GM12878 (cell line): ENCODE results near the gene KLHL26. TPM values are rescaled to one million over a fixed set of nuclear protein-coding genes. Genes with fewer than 3 reads are reported as not detected.

Experiments used
- ATAC-seq: fragments of 200-7000 bp; cut with Tn5 transposase; 3 replicates; pipeline ENCODE4 v1.9.1; 2020; ENCODE audit warnings: mild to moderate bottlenecking, moderate library complexity
- BruUV-seq: library from RNA; stranded (reverse); fragments of 400-500 nt; replicated peaks from 2 replicates; lab custom pipeline; 2021; lab: Mats Ljungman, UMichigan
- CTCF ChIA-PET: fragments of 300-600 bp; sonication (Branson Sonifier 250); formaldehyde crosslinking; extraction: SDS; loops from one replicate; lab custom pipeline; 2021; ENCODE audit warnings: inconsistent platforms; lab: Yijun Ruan, JAX
- POLR2A ChIA-PET: fragments of 350-600 bp; formaldehyde crosslinking; extraction: SDS; loops from one replicate; lab custom pipeline; 2021; ENCODE audit warnings: inconsistent platforms; lab: Charles Lee
- RAD21 ChIA-PET: fragments of 300-600 bp; sonication (Branson Sonifier 250); formaldehyde crosslinking; loops from one replicate; lab custom pipeline; 2023; ENCODE audit warnings: antibody characterized with exemption; ENCODE audit not compliant: unreplicated experiment; lab: Charles Lee
- SMC1A ChIA-PET: fragments of 300-600 bp; sonication (Branson Sonifier 250); formaldehyde crosslinking; loops from one replicate; lab custom pipeline; 2023; ENCODE audit not compliant: unreplicated experiment, uncharacterized antibody; lab: Charles Lee
- DNase-seq: peaks from one replicate; pipeline ENCODE4 v3.0.0-alpha.2; 2011; ENCODE audit warnings: low read depth, low spot score
- FAIRE-seq: peaks from 3 replicates; lab custom pipeline; 2011; peaks lifted over from hg19 to GRCh38; lab: Jason Lieb, UNC
- H2AFZ ChIP-seq: 2 replicates; pipeline ENCODE4 v1.6.0; 2011; ENCODE audit warnings: low read depth, low read length, control low read depth; ENCODE audit not compliant: control insufficient read depth
- H3K27ac ChIP-seq: 2 replicates; pipeline ENCODE4 v1.5.1; 2011; ENCODE audit warnings: control low read depth; ENCODE audit not compliant: control insufficient read depth, insufficient read depth
- H3K27me3 ChIP-seq, 2 experiments: replicated peaks in 1 of 2; 2 replicates each; pipeline versions ENCODE4 v1.6.0 to v1.6.1; 2011; ENCODE audit warnings: low read length in 1 of 2; ENCODE audit not compliant: control insufficient read depth in 2 of 2, insufficient read depth in 2 of 2
- H3K36me3 ChIP-seq, 2 experiments: 2 replicates each; pipeline ENCODE4 v1.5.1; 2011; ENCODE audit warnings: low read length in 1 of 2; ENCODE audit not compliant: control insufficient read depth in 2 of 2, insufficient read depth in 2 of 2
- H3K4me1 ChIP-seq: 2 replicates; pipeline ENCODE4 v1.6.1; 2011; ENCODE audit warnings: mild to moderate bottlenecking, low read length, moderate library complexity, mixed read lengths; ENCODE audit not compliant: control insufficient read depth, insufficient read depth
- H3K4me2 ChIP-seq: 2 replicates; pipeline ENCODE4 v1.6.0; 2011; ENCODE audit warnings: control low read depth; ENCODE audit not compliant: control insufficient read depth, insufficient read depth
- H3K4me3 ChIP-seq: fragments of 200-600 bp; sonication (generic); 2 replicates; pipeline ENCODE4 v1.5.1; 2016
- H3K79me2 ChIP-seq: 2 replicates; pipeline ENCODE4 v1.6.0; 2011; ENCODE audit warnings: low read length; ENCODE audit not compliant: control insufficient read depth, insufficient read depth
- H3K9ac ChIP-seq: 2 replicates; pipeline ENCODE4 v1.8.0; 2011; ENCODE audit warnings: low read length, control low read depth, mixed read lengths; ENCODE audit not compliant: control insufficient read depth, insufficient read depth
- H3K9me3 ChIP-seq: replicated peaks from 3 replicates; pipeline ENCODE4 v1.5.1; 2011; ENCODE audit warnings: mild to moderate bottlenecking, low read length; ENCODE audit not compliant: control insufficient read depth, insufficient read depth
- H4K20me1 ChIP-seq: 2 replicates; pipeline ENCODE4 v1.6.0; 2011; ENCODE audit not compliant: control insufficient read depth, insufficient read depth
- DPF2 ChIP-seq: fragments of 450-650 bp; IDR thresholded peaks from 2 replicates; pipeline ENCODE4 v1.6.1; 2017; ENCODE audit warnings: mild to moderate bottlenecking
- E4F1 ChIP-seq: fragments of 450-650 bp; IDR thresholded peaks from 2 replicates; pipeline ENCODE4 v1.6.1; 2018; ENCODE audit warnings: borderline replicate concordance, mild to moderate bottlenecking; ENCODE audit not compliant: partially characterized antibody
- FOS ChIP-seq: IDR thresholded peaks from 3 replicates; pipeline ENCODE4 v1.6.1; 2011; ENCODE audit warnings: borderline replicate concordance; ENCODE audit not compliant: insufficient read length; ENCODE audit errors: extremely low read depth
- MTA2 ChIP-seq: fragments of 450-650 bp; IDR thresholded peaks from 2 replicates; pipeline ENCODE4 v1.6.1; 2016; ENCODE audit warnings: low read depth, mild to moderate bottlenecking, moderate library complexity
- NBN ChIP-seq: fragments of 450-650 bp; IDR thresholded peaks from 2 replicates; pipeline ENCODE4 v1.6.1; 2016
- NFXL1 ChIP-seq: fragments of 450-650 bp; IDR thresholded peaks from 2 replicates; pipeline ENCODE4 v1.6.1; 2017; ENCODE audit warnings: antibody characterized with exemption, mild to moderate bottlenecking, borderline replicate concordance
- NFYB ChIP-seq: IDR thresholded peaks from 2 replicates; pipeline ENCODE4 v1.6.1; 2011; ENCODE audit warnings: low read depth, mild to moderate bottlenecking, low read length, improper control_type of control experiment, moderate library complexity; ENCODE audit not compliant: insufficient read depth
- POLR2AphosphoS5 ChIP-seq: IDR thresholded peaks from 2 replicates; pipeline ENCODE4 v1.6.1; 2011; ENCODE audit warnings: mild to moderate bottlenecking, low read length, inconsistent platforms
- POU2F2 ChIP-seq: IDR thresholded peaks from 3 replicates; pipeline ENCODE4 v1.6.1; 2011; ENCODE audit warnings: low read depth, mild to moderate bottlenecking, low read length, borderline replicate concordance
- RB1 ChIP-seq: fragments of 450-650 bp; formaldehyde crosslinking; IDR thresholded peaks from 2 replicates; pipeline ENCODE4 v1.6.1; 2017; ENCODE audit warnings: mild to moderate bottlenecking, borderline replicate concordance
- RUNX3 ChIP-seq: IDR thresholded peaks from 2 replicates; pipeline ENCODE4 v1.6.1; 2012; ENCODE audit warnings: low read length, inconsistent platforms
- SPI1 ChIP-seq: IDR thresholded peaks from 2 replicates; pipeline ENCODE4 v1.6.1; 2011; ENCODE audit warnings: low read depth, mild to moderate bottlenecking, low read length, moderate library complexity, borderline replicate concordance; ENCODE audit not compliant: insufficient read depth
- SREBF2 ChIP-seq: IDR thresholded peaks from 2 replicates; pipeline ENCODE4 v1.6.1; 2012; ENCODE audit warnings: mild to moderate bottlenecking, low read length
- TCF12 ChIP-seq: IDR thresholded peaks from 2 replicates; pipeline ENCODE4 v1.6.1; 2011; ENCODE audit warnings: low read depth, mild to moderate bottlenecking, low read length
- ZNF24 ChIP-seq: fragments of 450-650 bp; IDR thresholded peaks from 2 replicates; pipeline ENCODE4 v1.6.1; 2017; ENCODE audit warnings: antibody characterized with exemption, mild to moderate bottlenecking
- WGBS: methylation state at CpG from one replicate; pipeline ENCODE4 v1.1.6; 2016; ENCODE audit warnings: low lambda C conversion rate; ENCODE audit not compliant: insufficient replicate concordance, insufficient coverage; ENCODE audit errors: missing lambda C conversion rate; 5-methylcytosine and 5-hydroxymethylcytosine counted together
- in situ Hi-C: fragments of 300-500 bp; cut with MboI; formaldehyde crosslinking; loops from 9 replicates; pipeline ENCODE4 v1.14.3; 2018; ENCODE audit warnings: mixed read lengths
- intact Hi-C: fragments of 100-400 bp; cut with micrococcal nuclease; formaldehyde crosslinking; loops from one replicate; pipeline ENCODE4 v1.14.2; 2022; ENCODE audit not compliant: unreplicated experiment
- polyA plus RNA-seq, 11 experiments: library from polyadenylated mRNA; depleted of rRNA in 4 of 11; unstranded in 6 of 11; stranded (reverse) in 5 of 11; fragments of >200 nt; fragmentation: Nextera tagmentation in 4 of 11; fragmentation: Illumina TruSeq in 1 of 11; extraction: Ambion mirVana in 4 of 11; extraction: Trizol in 1 of 11; gene quantifications; 1 replicate in 1 of 11; 2 replicates in 10 of 11; pipeline versions ENCODE4 v1.2.1 to v1.2.3, GENCODE V29; 2011 to 2016; ENCODE audit warnings: inconsistent platforms in 2 of 11, missing spikeins in 2 of 11, low read depth in 1 of 11
- total RNA-seq, 4 experiments: library from RNA; depleted of rRNA in 3 of 4; stranded (reverse); fragments of >200 nt in 3 of 4; fragmentation: Illumina TruSeq in 1 of 4; extraction: Trizol in 1 of 4; gene quantifications; 2 replicates each; pipeline versions ENCODE4 v1.2.1 to v1.2.3, GENCODE V29; 2013 to 2021

KLHL26 gene
- total and polyA plus RNA-seq, 10 of the 15 experiments (the other 5 are each of a cell fraction or from before 2014, with no cell fraction given) = 0.18 to 14.6 (median 2.9) TPM

DNA sequence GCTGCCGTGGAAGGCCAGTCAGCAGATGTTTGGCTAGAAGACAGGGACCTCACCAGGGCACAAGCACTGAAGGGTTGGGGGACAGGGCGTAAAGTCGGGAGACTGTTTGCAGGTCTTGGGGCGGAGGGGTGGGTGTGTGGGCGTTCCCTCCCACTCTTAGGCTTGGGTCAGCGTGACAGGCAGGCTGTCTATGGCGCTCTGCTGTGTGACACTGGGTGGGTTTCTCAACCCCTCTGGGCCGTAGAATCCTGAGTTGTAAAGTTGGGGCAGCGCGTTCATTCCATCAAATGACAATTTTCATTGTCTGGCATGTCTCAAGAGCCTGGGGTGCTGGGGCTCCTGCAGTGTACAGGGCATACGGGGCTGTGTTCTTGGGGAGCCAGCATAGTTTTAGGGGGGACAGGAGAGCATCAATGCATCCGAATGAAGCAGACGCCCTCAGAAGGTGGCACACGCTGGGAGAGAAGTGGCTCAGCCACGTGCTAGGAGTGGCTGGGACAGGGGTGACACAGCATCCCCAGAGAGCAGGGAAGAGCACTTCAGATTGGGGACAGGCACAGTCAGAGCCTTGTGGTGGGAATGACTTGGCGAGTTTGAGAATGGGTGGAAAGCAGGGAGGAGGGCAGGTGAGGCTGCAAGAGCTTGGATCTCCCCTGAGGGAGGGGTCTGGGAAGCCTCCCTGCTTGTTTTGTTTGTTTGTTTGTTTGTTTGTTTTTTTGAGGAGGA lies 51.1 kb downstream of the KLHL26 start:
- CTCF ChIA-PET = no interaction called here
- in situ Hi-C loops (no loop called here), intact Hi-C loops (loop anchor here (10.0 kb wide), 1 partner anchor 157 kb away; no protein-coding TSS in a partner anchor)
- BruUV-seq = no TSS peak
- POLR2A ChIA-PET = no interaction called here
- Histone ChIP-seq H3K4me2 (no peak overlapping the region), H3K36me3 (no peaks in the 10 kb centered on the region), H4K20me1 (no peaks in the 10 kb centered on the region), H3K4me3 (no peak overlapping the region), H3K27me3 (no peaks in the 10 kb centered on the region), H3K9ac (no peak overlapping the region), H3K27ac (no peak overlapping the region), H3K79me2 (no peaks in the 10 kb centered on the region; the same call in 1 of the 2 replicates), H2AFZ (no peak overlapping the region), H3K9me3 (no peaks in the 10 kb centered on the region), H3K4me1 (peaks cover 10% of the 10 kb centered on the region)
- no peak for FAIRE-seq
- SMC1A ChIA-PET = no interaction called here
- no peak for ATAC-seq
- RAD21 ChIA-PET = no interaction called here
- 71% methylated on average over 16 of the region's 16 CpGs for WGBS
- TF ChIP-seq SREBF2 (no peak), DPF2 (no peak), MTA2 (no peak), NFYB (no peak)
- no peak for DNase-seq

DNA sequence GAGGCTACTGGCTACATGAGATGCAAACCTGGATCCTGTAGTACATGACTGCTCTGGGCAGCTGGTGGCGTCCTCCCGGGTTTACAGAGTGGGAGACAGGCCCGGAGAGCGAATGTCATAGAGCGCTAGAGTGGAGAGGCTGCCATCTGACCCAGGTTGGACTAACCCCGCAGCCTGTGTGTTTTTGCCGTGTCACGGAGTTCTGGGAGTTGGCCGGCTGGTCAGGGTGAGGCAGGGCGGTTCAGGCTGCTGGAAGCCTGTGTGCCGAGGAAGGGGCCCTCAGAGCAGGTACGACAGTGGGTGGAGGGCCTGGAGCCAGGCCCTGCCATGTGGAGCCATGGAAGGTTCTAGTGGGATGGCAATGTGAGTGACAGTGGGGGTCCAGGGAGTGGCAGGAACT lies 59.2 kb downstream of the KLHL26 start:
- Histone ChIP-seq H3K36me3 (no peaks in the 10 kb centered on the region), H3K79me2 (no peaks in the 10 kb centered on the region; the same call in 1 of the 2 replicates), H3K4me2 (no peak overlapping the region), H3K9me3 (no peaks in the 10 kb centered on the region), H3K4me3 (no peak overlapping the region), H3K27me3 (no peaks in the 10 kb centered on the region), H4K20me1 (0 out of 2 replicates have a peak, but pooled peaks cover 2% of the 10 kb centered on the region), H2AFZ (no peak overlapping the region), H3K27ac (no peak overlapping the region), H3K9ac (no peak overlapping the region), H3K4me1 (peaks cover 23% of the 10 kb centered on the region)
- intact Hi-C loops = no loop called here
- no TSS peak for BruUV-seq
- ChIA-PET SMC1A (no interaction called here), RAD21 (no interaction called here), POLR2A (no interaction called here), CTCF (no interaction called here)
- ATAC-seq (no peak), FAIRE-seq (no peak), DNase-seq (no peak)
- WGBS = 72% methylated on average over 12 of the region's 12 CpGs
- in situ Hi-C loops = no loop called here
- TF ChIP-seq SPI1 (no peak), RUNX3 (no peak), POLR2AphosphoS5 (no peak), TCF12 (no peak), POU2F2 (no peak), E4F1 (no peak), ZNF24 (no peak), RB1 (no peak), NFXL1 (no peak), FOS (no peak), NBN (no peak)
